HepG2 (cell line): ENCODE measurements around the gene IL31. TPM values are rescaled to one million over a fixed set of nuclear protein-coding genes. Genes with fewer than 3 reads are reported as not detected.
"Not testable (repeated sequence)": the region's sequence is repeated elsewhere in the genome, so short reads cannot be mapped to it uniquely, and the experiment has no call there.

Source experiments
- ATAC-seq: fragments of 200-7000 bp; cut with Tn5 transposase; 3 replicates; pipeline ENCODE4 v1.9.1; 2020; ENCODE audit warnings: mild to moderate bottlenecking, moderate library complexity
- BruUV-seq: library from RNA; stranded (reverse); fragments of 400-500 nt; replicated peaks from 2 replicates; lab custom pipeline; 2021; lab: Mats Ljungman, UMichigan
- CTCF ChIA-PET: fragments of 300-600 bp; formaldehyde crosslinking; extraction: SDS; loops from one replicate; lab custom pipeline; 2021; ENCODE audit warnings: low total read pairs, inconsistent platforms, low intra/inter-chr PET ratio; lab: Yijun Ruan, JAX
- POLR2A ChIA-PET: fragments of 350-600 bp; sonication (Branson Sonifier 250); formaldehyde crosslinking; loops from one replicate; lab custom pipeline; 2020; ENCODE audit warnings: antibody characterized with exemption, inconsistent platforms; lab: Yijun Ruan, JAX
- DNase-seq: peaks from one replicate; pipeline ENCODE4 v3.0.0-alpha.2; 2015; ENCODE audit warnings: low spot score
- FAIRE-seq: peaks from 3 replicates; lab custom pipeline; 2011; peaks lifted over from hg19 to GRCh38; lab: Jason Lieb, UNC
- H2AFZ ChIP-seq: one replicate; pipeline ENCODE4 v1.6.1; 2011; ENCODE audit warnings: low read length, inconsistent platforms
- H3K27ac ChIP-seq: fragments of 300-600 bp; 3 replicates; pipeline ENCODE4 v1.8.0; 2011; ENCODE audit warnings: mixed run types, mild to moderate bottlenecking, mixed read lengths, low read length, inconsistent platforms; ENCODE audit not compliant: insufficient read depth; ENCODE audit errors: extremely low read length
- H3K27me3 ChIP-seq, 2 experiments: fragments of 200-600 bp in 1 of 2; 2 replicates in 1 of 2; 3 replicates in 1 of 2; pipeline versions ENCODE4 v1.6.0 to v1.8.0; 2011; ENCODE audit warnings: low read length in 2 of 2, mild to moderate bottlenecking in 2 of 2, moderate library complexity in 2 of 2, inconsistent platforms in 1 of 2; ENCODE audit not compliant: insufficient read depth in 2 of 2, control insufficient read depth in 1 of 2
- H3K36me3 ChIP-seq, 2 experiments: fragments of 200-600 bp in 1 of 2; replicated peaks in 1 of 2; 2 replicates in 1 of 2; 3 replicates in 1 of 2; pipeline versions ENCODE4 v1.5.1 to v1.8.0; 2011; ENCODE audit warnings: low read length in 2 of 2, inconsistent platforms in 1 of 2; ENCODE audit not compliant: insufficient read depth in 2 of 2, control insufficient read depth in 1 of 2
- H3K4me1 ChIP-seq: 2 replicates; pipeline ENCODE4 v1.5.1; 2012; ENCODE audit warnings: low read length, inconsistent platforms; ENCODE audit not compliant: insufficient read depth
- H3K4me2 ChIP-seq: 2 replicates; pipeline ENCODE4 v1.6.0; 2011; ENCODE audit warnings: low read depth, low read length, inconsistent platforms
- H3K4me3 ChIP-seq, 3 experiments: fragments of 200-600 bp in 1 of 3; sonication (generic), shearing (Covaris generic) in 1 of 3; replicated peaks in 1 of 3; 2 replicates each; pipeline ENCODE4 v1.5.1; 2011 to 2016; ENCODE audit warnings: low read length in 3 of 3, inconsistent platforms in 2 of 3, low read depth in 2 of 3, mild to moderate bottlenecking in 2 of 3, control low read depth in 1 of 3, mixed read lengths in 1 of 3; ENCODE audit not compliant: insufficient read depth in 1 of 3
- H3K79me2 ChIP-seq: one replicate; pipeline ENCODE4 v1.6.1; 2011; ENCODE audit warnings: low read length, inconsistent platforms; ENCODE audit not compliant: insufficient read depth
- H3K9ac ChIP-seq: 2 replicates; pipeline ENCODE4 v1.6.0; 2011; ENCODE audit warnings: mild to moderate bottlenecking, low read depth, low read length, inconsistent platforms; ENCODE audit not compliant: insufficient read depth
- H3K9me3 ChIP-seq: 2 replicates; pipeline ENCODE4 v1.5.1; 2012; ENCODE audit warnings: mild to moderate bottlenecking, low read length
- H4K20me1 ChIP-seq: 2 replicates; pipeline ENCODE4 v1.6.0; 2011; ENCODE audit warnings: inconsistent platforms, mild to moderate bottlenecking, low read length, moderate library complexity; ENCODE audit not compliant: insufficient read depth
- CCDC6 ChIP-seq: sonication (generic); formaldehyde crosslinking; IDR thresholded peaks from 2 replicates; pipeline ENCODE4 v1.8.1; 2022; ENCODE audit warnings: mild to moderate bottlenecking, missing genetic modification reagents, moderate library complexity
- RFX1 ChIP-seq: fragments of 450-650 bp; IDR thresholded peaks from 2 replicates; pipeline ENCODE4 v1.6.1; 2017
- RFX3 ChIP-seq: IDR thresholded peaks from 2 replicates; pipeline ENCODE4 v1.6.1; 2016; ENCODE audit warnings: missing biosample characterization, missing genetic modification reagents
- SAP130 ChIP-seq: IDR thresholded peaks from 2 replicates; pipeline ENCODE4 v1.6.1; 2016; ENCODE audit warnings: low read depth
- ZFY ChIP-seq: sonication (generic); formaldehyde crosslinking; IDR thresholded peaks from 2 replicates; pipeline ENCODE4 v1.4.0; 2020; ENCODE audit warnings: missing genetic modification reagents
- ZNF367 ChIP-seq: sonication (generic); formaldehyde crosslinking; IDR thresholded peaks from 2 replicates; pipeline ENCODE4 v1.4.0; 2020; ENCODE audit warnings: missing genetic modification reagents, borderline replicate concordance
- ZNF678 ChIP-seq: sonication (generic); formaldehyde crosslinking; IDR thresholded peaks from 2 replicates; pipeline ENCODE4 v1.4.0; 2020; ENCODE audit warnings: mild to moderate bottlenecking, missing genetic modification reagents
- ZNF737 ChIP-seq: sonication (generic); formaldehyde crosslinking; IDR thresholded peaks from 2 replicates; pipeline ENCODE4 v1.5.0; 2020; ENCODE audit warnings: missing genetic modification reagents, mild to moderate bottlenecking, borderline replicate concordance
- ZNF747 ChIP-seq: sonication (generic); formaldehyde crosslinking; IDR thresholded peaks from 2 replicates; pipeline ENCODE4 v1.8.1; 2023; ENCODE audit warnings: missing genetic modification reagents, mild to moderate bottlenecking, borderline replicate concordance
- WGBS: methylation state at CpG from one replicate; pipeline ENCODE4 v1.1.6; 2017; ENCODE audit warnings: low lambda C conversion rate; 5-methylcytosine and 5-hydroxymethylcytosine counted together
- in situ Hi-C: cut with HindIII; loops from 2 replicates; pipeline ENCODE4 v1.10.0; 2017; ENCODE audit warnings: low pct_unique_long_range_greater_than_20kb; ENCODE audit not compliant: extremely low pct_ligation_motif_present
- intact Hi-C: fragments of 100-400 bp; cut with micrococcal nuclease; formaldehyde crosslinking; loops from one replicate; pipeline ENCODE4 v1.10.0; 2022; ENCODE audit not compliant: unreplicated experiment
- polyA plus RNA-seq, 8 experiments: library from polyadenylated mRNA; depleted of rRNA in 3 of 8; stranded (reverse) in 7 of 8; unstranded in 1 of 8; fragments of >200 nt; fragmentation: Illumina TruSeq in 4 of 8; extraction: Trizol in 4 of 8; gene quantifications; 2 replicates each; pipeline versions ENCODE4 v1.2.1 to v1.2.3, GENCODE V29; 2011 to 2016; ENCODE audit warnings: low read depth in 4 of 8, missing spikeins in 1 of 8, mixed read lengths in 1 of 8; ENCODE audit not compliant: insufficient read depth in 1 of 8
- total RNA-seq, 5 experiments: library from RNA; depleted of rRNA; stranded (reverse); fragments of >200 nt; fragmentation: Illumina TruSeq; extraction: Trizol; gene quantifications; 2 replicates each; pipeline ENCODE4 v1.2.3, GENCODE V29; 2016; ENCODE audit warnings: low read depth in 1 of 5
- TF ChIP-seq, protein P1 (sequence below): sonication (generic); formaldehyde crosslinking; IDR thresholded peaks from 2 replicates; pipeline ENCODE4 v1.4.0; 2020; ENCODE audit warnings: mild to moderate bottlenecking, missing genetic modification reagents
- TF ChIP-seq, protein P2 (sequence below): sonication (generic); formaldehyde crosslinking; IDR thresholded peaks from 2 replicates; pipeline ENCODE4 v1.4.0; 2020; ENCODE audit warnings: missing genetic modification reagents

IL31 gene
- total and polyA plus RNA-seq, 2 of the 13 experiments (the other 11 are each of a cell fraction or from before 2014, with no cell fraction given) = not detected

GRCh38 chr12:122182887-122183587, 9.0 kb upstream of the IL31 start, which contains the start of gene LRRC43 (continued):
- TF ChIP-seq ZNF737 (CRISPR knock-in tag) = no peak
- no peak for TF ChIP-seq ZNF678
- 0 out of 2 replicates have a peak, but pooled peaks have one; percentile 16 for TF ChIP-seq RFX1
- TF ChIP-seq, protein P1, sequence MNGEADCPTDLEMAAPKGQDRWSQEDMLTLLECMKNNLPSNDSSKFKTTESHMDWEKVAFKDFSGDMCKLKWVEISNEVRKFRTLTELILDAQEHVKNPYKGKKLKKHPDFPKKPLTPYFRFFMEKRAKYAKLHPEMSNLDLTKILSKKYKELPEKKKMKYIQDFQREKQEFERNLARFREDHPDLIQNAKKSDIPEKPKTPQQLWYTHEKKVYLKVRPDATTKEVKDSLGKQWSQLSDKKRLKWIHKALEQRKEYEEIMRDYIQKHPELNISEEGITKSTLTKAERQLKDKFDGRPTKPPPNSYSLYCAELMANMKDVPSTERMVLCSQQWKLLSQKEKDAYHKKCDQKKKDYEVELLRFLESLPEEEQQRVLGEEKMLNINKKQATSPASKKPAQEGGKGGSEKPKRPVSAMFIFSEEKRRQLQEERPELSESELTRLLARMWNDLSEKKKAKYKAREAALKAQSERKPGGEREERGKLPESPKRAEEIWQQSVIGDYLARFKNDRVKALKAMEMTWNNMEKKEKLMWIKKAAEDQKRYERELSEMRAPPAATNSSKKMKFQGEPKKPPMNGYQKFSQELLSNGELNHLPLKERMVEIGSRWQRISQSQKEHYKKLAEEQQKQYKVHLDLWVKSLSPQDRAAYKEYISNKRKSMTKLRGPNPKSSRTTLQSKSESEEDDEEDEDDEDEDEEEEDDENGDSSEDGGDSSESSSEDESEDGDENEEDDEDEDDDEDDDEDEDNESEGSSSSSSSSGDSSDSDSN (CRISPR knock-in tag) = 0 out of 2 replicates have a peak, but pooled peaks have one; percentile 26
- 0 out of 2 replicates have a peak, but pooled peaks have one; percentile 24 for TF ChIP-seq CCDC6
- TF ChIP-seq, protein P2, sequence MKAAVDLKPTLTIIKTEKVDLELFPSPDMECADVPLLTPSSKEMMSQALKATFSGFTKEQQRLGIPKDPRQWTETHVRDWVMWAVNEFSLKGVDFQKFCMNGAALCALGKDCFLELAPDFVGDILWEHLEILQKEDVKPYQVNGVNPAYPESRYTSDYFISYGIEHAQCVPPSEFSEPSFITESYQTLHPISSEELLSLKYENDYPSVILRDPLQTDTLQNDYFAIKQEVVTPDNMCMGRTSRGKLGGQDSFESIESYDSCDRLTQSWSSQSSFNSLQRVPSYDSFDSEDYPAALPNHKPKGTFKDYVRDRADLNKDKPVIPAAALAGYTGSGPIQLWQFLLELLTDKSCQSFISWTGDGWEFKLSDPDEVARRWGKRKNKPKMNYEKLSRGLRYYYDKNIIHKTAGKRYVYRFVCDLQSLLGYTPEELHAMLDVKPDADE = no peak
- peak; percentile 54 for TF ChIP-seq RFX3 (CRISPR knock-in tag)
- TF ChIP-seq SAP130 = peak; percentile 40; the same call in 1 of the 2 replicates
- TF ChIP-seq ZNF367 (CRISPR knock-in tag) = no peak
- peak; percentile 26; the same call in 1 of the 2 replicates for TF ChIP-seq ZFY
- TF ChIP-seq ZNF747 (CRISPR knock-in tag) = no peak

GRCh38 chr12:122176473-122176872, 2.5 kb upstream of the IL31 start:
- H3K4me2 ChIP-seq, H2AFZ ChIP-seq, CTCF ChIA-PET, H3K36me3 ChIP-seq, H3K4me3 ChIP-seq, FAIRE-seq, H3K27me3 ChIP-seq, H3K79me2 ChIP-seq, intact Hi-C loops, DNase-seq, in situ Hi-C loops, POLR2A ChIA-PET, ATAC-seq, H3K9ac ChIP-seq, H4K20me1 ChIP-seq, H3K27ac ChIP-seq, H3K9me3 ChIP-seq, BruUV-seq: not testable (repeated sequence)
- WGBS = 22% methylated on average over 4 of the region's 4 CpGs
- peaks cover 28% of the 10 kb centered on the region for H3K4me1 ChIP-seq
